ENCODE data around the gene SUGCT. TPM values are rescaled to one million over a fixed set of nuclear protein-coding genes. Genes with fewer than 3 reads are reported as not detected.

The SUGCT gene
- total RNA-seq: 1 to 10 TPM; 1.1 to 3.6 (median 2.6) TPM

- DNase-seq (ENCODE audit: low spot score): peak; percentile 58
- ATAC-seq (ENCODE audit: low FRiP score): peak; percentile 98
- TF ChIP-seq CTCF (IDR thresholded peaks at IDR 0.05): peak in 2 of 3 donors; percentile 81 to 93
Observed at GRCh38 chr7:40134428-40135316, at the start of gene SUGCT, which contains the start of gene MPLKIP. SUGCT (plus strand) TSS chr7:40135005. MPLKIP (minus strand) TSS chr7:40134622; CDS start chr7:40134567, 55 bp downstream.

- ATAC-seq (ENCODE audit: low FRiP score) (no peak), DNase-seq (ENCODE audit: low spot score) (no peak)
- no peak for TF ChIP-seq CTCF (IDR thresholded peaks at IDR 0.05)
Observed at GRCh38 chr7:40092182-40092581, 42.6 kb upstream of the SUGCT start.

GRCh38 chr7:40093631-40094350 lies 41.0 kb upstream of the SUGCT start:
- TF ChIP-seq CTCF (IDR thresholded peaks at IDR 0.05): no peak

GRCh38 chr7:40095230-40095629 lies 39.6 kb upstream of the SUGCT start:
- TF ChIP-seq CTCF (IDR thresholded peaks at IDR 0.05): no peak
- DNase-seq (ENCODE audit: low spot score) (no peak), ATAC-seq (ENCODE audit: low FRiP score) (no peak)

More at GRCh38 chr7:40093631-40094350, 41.0 kb upstream of the SUGCT start:
- no peak for DNase-seq (ENCODE audit: low spot score)
- ATAC-seq (ENCODE audit: low FRiP score): no peak

GRCh38 chr7:40095695-40096327 lies 39.0 kb upstream of the SUGCT start:
- no peak for ATAC-seq (ENCODE audit: low FRiP score)
- TF ChIP-seq CTCF (IDR thresholded peaks at IDR 0.05): no peak
- DNase-seq (ENCODE audit: low spot score): no peak

- no peak for DNase-seq (ENCODE audit: low spot score)
- peak; percentile 78 for ATAC-seq (ENCODE audit: low FRiP score)
- TF ChIP-seq CTCF (IDR thresholded peaks at IDR 0.05): no peak
Observed at GRCh38 chr7:40097728-40098127, 37.1 kb upstream of the SUGCT start.
